Muscle of back (tissue), 13 donors: Measurements from ENCODE around the gene TDRD15. TPM values are rescaled to one million over a fixed set of nuclear protein-coding genes. Genes with fewer than 3 reads are reported as not detected.
A peak's percentile ranks its signal among the peaks of the same experiment; 100 is the strongest.
"Not testable (repeated sequence)": the region's sequence is repeated elsewhere in the genome, so short reads cannot be mapped to it uniquely, and the experiment has no call there.

Source experiments
- DNase-seq, 3 donors: peaks; one replicate each; pipeline versions ENCODE4 v3.0.0 to v3.0.0-alpha.2; 2013
- long read RNA-seq, 9 donors: transcript quantifications; one replicate each; lab custom pipeline, GENCODE V29; 2026
- polyA plus RNA-seq, 10 donors: library from polyadenylated mRNA; unstranded; fragments of 120-200 nt; gene quantifications; one replicate each; pipeline ENCODE4 v1.2.1, GENCODE V29; 2013; ENCODE audit not compliant: insufficient read length in 10 of 10

Gene TDRD15
- under 1 TPM in 1 of 10 donors, not detected in 9; 0.66 TPM for polyA plus RNA-seq
- long read RNA-seq, donor 1, result 0 reads
- long read RNA-seq, donor 2, result 0 reads
- long read RNA-seq, donor 3, result 0 reads
- long read RNA-seq, donor 4, result 0 reads
- long read RNA-seq, donor 5, result 0 reads
- long read RNA-seq, donor 6, result 0 reads
- long read RNA-seq, donor 7, result 0 reads
- long read RNA-seq, donor 8, result 0 reads
- long read RNA-seq, donor 9, result 0 reads

DNA sequence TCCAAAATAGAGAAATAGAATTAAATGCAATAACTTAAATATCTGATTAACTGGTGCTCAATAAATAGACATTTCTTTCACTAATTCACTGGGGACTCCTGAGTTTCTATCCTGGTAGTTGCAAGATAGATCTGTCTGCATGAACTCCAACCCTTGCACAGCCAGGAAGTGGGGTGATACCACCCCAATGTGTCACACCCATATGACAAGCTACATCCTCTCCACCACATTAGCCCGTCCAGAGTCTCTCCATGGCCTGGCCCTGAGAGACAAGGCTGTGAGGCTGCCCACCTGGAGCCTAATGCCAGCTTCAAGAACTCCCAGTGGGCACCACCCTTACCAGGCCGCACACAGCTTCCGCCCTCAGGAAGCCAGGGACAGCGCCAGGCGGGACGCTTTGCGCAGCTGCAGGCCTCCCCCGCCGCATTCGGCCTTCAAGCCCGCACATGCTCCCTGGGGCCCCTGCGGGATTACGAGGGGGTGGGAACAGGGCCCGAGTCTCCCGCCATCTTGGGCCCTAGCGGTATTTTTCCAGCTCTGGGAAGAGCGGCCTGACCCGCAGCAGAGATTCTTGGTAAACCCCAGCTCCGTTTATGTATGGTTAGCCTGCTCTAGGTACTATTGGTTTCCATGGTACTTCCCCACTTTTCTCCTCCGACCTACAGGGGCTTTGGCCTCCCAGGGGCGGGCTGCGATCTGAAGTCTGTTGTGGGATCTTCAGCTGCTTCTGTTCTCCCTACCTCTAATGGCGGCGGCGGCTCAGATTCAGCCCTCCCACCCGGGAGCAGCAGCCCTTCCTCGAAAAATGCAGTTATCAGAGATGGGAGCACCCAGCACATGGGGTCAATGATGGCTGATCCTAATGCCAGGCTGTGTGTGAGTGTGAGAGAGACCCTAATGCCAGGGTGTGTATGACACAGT, at the start of gene TDRD15:
Gene TDRD15 (plus strand): TSS at position 496 of the 921 bp plus-strand sequence. CDS start 13,500 bp downstream, outside the sequence.
- no peak for DNase-seq

DNA sequence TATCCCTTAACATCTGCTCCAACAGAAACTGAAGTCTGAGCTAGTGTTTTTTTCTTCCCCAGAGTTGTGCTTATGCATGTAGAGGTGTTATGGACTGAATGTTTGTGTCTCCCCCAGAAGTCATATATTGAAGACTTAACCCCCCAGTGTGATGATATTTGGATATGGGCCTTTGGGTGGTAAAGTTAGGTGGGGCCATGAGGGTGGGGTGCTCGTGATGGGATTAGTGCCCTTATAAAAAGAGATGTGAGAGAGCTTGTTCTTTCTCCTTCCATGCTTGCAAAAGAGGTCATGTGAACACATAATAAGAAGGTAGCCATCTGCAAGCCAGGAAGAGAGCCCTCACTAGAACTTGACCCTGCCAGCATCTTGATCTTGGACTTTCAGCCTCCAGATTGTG, 45.5 kb upstream of the TDRD15 start:
- DNase-seq, result no peak

GRCh38 chr2:21083482-21083881, 40.3 kb upstream of the TDRD15 start:
- DNase-seq, result no peak

GRCh38 chr2:21084401-21084800, 39.4 kb upstream of the TDRD15 start:
- DNase-seq, result no peak

DNA sequence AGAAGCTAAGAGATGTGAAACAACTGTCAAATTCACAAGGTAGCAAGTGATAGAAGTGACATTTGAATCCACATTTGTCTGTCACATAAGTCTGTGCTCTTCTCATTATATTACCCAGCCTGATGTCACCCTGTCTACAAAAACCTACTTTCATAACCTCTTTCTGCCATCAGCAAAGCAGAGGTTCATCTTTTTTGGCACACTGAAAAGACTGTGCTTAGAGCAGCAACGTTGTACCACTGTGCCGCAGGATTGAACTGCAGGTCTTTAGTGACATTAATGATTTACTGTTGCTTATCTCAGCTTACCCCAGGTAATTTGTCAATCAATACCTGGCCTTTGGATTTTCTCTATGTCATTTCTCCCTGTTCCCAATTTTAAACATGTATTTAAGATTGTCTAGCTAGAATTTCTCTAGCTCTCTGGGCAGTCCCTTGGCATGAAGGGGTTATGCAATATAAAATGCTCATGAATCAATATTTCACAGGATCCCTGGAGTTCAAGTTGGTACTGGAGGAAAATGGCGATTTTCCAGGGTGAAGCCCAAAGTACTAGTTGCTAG, 31.4 kb upstream of the TDRD15 start:
- no peak for DNase-seq

- no peak for DNase-seq
Measured at GRCh38 chr2:21095178-21095577, 28.6 kb upstream of the TDRD15 start.

- DNase-seq, result no peak
Measured at GRCh38 chr2:21095714-21096113, 28.1 kb upstream of the TDRD15 start.

DNA sequence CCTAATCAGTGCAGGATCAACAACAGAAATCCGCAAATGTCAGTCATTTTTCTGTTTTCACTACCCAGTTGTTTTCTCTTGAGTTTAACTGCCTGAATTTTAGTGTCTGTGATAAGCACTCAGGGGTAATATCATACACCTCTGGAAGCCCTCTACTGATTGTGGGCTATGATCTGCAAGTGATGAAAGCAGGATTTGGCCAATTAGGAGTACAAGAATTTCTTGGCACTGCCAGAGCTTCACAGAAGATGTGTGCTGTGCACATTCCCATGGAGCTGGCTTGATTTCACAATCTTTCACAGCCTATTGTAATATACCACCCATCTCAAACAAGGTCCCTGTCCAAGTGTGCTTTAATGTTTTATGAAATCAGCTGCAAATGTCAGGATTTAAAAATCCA, 27.3 kb upstream of the TDRD15 start:
- no peak for DNase-seq

DNA sequence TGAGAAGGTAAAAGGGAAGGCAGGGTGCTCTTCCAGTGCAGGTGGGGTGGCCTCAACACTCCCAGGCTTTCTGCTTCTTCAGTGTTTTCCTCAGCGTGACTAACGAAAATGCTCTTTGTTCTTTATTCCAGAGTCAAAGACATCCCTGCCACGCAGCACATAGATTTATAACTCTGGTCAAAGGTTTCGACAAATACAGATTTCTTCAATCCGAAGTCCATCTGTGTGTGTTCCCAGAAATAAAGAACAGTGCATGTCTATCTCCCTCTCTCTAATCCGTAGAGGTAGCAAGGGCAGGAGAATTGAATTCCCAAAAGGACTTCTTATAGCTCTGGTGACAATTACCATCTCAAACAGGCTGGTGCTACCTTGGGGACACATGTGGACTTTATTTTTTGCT, 26.4 kb upstream of the TDRD15 start:
- no peak for DNase-seq

DNA sequence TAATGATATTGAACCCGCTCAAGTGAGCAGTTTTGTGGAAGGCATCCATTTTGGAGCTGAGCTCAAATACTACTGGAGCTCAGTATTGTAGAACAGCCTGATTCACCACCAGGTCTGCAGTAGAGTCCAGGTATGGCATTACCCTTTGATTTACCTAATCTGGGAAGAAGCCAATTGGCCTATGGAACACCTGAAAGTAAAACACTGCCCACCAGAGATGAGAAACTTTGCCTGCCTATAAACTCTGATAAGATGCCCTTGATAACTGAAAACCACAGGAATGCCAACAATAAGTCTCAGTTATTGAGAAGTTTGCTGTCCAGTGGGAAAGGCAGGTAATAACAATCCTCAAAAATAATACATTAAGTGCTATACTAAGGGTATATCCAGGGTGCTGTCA, 25.5 kb upstream of the TDRD15 start:
- no peak for DNase-seq

DNA sequence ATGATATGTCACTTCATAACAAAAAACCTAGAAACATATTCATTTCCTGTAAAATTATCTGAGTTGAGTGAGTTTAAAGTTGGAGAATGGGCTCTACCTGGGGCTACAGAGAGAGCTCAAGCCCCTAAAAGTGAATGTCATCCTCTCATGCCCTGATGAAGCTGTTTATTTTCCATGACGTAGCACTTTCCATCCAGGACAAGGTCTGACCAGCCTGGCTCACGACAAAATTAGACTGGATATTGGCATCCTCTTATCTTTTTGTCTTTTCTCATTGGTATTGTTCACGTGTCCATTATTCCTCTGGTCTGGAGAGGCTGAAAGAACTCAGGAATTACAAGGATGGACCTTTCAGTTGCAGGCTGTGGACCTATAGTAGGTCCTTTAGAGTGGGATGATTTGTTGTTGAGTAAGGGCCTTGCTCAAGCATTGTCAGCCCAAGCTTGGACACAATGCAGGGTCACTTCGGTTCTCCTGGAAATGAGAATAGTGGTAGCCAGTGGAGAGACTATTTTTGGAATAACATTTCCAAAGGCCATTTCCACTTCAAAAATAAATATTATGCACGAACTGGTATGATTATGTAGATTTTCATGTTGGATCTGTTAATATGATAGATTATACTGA, 24.4 kb upstream of the TDRD15 start:
- no peak for DNase-seq

- not testable (repeated sequence) for DNase-seq
Measured at GRCh38 chr2:21101514-21102155, 22.1 kb upstream of the TDRD15 start.

- no peak for DNase-seq
Measured at GRCh38 chr2:21102356-21102755, 21.4 kb upstream of the TDRD15 start.

GRCh38 chr2:21103274-21103891, 20.4 kb upstream of the TDRD15 start:
- DNase-seq, result no peak

GRCh38 chr2:21104030-21104660, 19.6 kb upstream of the TDRD15 start:
- DNase-seq, result no peak

DNA sequence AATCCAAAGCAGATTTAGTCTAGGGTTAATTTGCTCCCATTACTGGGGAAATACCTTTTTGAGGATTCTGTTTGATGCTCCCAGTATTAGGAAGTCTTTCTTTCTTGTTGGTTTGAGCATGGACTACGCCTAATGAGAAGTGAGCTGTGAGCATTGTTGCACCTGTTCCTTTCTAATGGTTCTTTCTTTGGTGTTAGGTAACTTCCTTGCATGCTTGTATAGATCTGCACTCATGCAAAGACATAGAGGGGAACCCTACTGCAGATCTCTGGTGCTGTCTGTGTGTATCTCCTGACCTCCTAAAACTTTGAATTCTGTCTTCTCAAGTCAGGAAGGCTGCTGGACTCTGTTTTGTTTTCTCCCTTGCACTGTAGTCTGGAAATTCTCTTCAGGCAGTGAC, 12.8 kb upstream of the TDRD15 start:
- no peak for DNase-seq

DNA sequence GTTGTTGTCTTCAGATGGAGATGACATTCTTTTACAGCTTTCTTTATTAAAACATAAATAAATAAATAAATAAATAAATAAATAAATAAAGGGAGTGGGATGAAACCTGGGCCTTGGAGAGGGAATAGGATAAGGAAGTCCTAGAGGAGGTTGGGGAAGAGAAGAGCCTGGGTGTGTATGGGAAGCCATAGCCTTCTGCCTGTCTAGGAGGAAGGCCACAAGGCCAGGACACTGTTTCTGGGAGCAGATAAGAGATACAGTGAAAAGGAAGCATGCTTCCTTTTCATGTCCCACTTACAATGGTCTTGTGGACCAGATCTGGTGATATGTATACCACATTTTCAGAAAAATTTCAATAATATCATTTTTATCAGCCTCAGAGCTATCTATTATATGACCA, 6.1 kb upstream of the TDRD15 start:
- no peak for DNase-seq

DNA sequence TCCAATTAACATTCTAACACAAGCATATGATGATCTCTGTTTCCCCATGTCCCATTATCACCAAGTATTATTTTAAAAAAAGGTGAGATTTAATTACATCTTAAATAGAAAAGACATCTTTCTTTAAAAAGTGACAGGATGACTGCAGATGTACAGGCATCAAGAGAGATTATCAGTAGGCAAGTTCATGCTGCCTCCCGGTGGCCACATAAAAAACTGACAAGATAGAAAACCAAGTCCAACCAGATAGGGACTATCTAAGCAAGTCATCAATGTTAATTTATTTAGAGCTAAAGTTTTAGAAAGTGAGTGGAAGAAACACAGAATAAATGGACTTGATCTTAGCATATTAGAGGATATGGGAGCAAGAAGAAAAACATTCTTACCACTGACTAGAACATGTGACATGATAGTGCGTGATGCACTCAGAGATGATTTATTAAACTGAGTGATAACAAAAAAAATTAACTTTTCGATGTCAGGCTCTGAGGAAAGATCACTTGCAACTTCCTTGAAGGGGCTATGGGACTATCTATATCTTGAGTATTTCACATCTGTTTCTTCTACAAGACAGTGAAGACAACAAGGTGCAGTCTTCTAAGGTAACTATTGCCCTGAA, 5.4 kb upstream of the TDRD15 start:
- peak; percentile 8 to 38 (median 21) for DNase-seq

DNA sequence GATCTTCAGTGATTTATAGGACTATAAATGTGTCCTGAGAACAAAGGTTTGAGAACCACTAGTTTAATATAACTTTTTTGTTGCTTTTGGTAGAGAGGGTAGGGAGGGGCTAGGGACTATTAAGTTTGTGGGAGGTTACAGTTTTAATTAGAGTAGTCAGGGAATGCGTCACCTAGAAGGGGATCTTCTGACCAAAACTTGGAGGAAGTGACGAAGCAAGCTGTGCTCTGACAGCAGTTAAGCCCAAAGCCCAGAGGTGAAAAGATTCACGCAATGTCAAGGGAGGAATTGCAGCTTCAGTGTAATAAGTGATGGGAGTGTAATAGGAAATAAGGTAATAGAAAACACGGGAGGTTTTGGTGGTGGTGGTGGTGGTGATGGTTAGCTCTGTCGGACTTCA, 8.1 kb downstream of the TDRD15 start:
- no peak for DNase-seq

DNA sequence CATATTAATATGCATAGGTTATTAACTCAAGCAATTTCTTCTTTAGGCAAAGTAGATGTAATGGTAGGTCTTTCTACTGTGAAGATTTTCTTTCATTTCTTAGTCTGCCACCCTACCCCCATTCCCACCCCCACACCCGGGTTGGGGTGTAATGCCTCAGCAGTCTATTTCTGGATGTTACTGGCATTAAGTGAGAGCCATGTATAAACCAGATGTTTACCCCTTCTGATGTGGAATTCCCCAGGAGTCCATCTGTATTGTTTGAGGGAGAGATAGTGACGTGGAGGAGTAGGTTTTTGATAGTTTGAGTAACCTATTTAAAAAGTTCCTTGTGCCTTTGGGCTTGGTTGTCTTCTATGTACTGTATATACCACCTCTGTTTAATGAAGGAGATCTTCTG, 11.8 kb downstream of the TDRD15 start:
- DNase-seq, result no peak

- no peak for DNase-seq
Measured at GRCh38 chr2:21142149-21142548, 18.4 kb downstream of the TDRD15 start.
